Transverse colon (tissue), 4 donors: ENCODE results near the gene CTNND2. TPM values are rescaled to one million over a fixed set of nuclear protein-coding genes. Genes with fewer than 3 reads are reported as not detected.

ENCODE experiments used
- DNase-seq: peaks from one replicate; pipeline ENCODE4 v3.0.0-alpha.2; 2019
- H3K27ac ChIP-seq, 4 donors: fragments of 200-600 bp; sonication (generic); 2 replicates each; pipeline ENCODE4 v1.5.1; 2016 to 2018; ENCODE audit warnings: inconsistent platforms in 4 of 4
- H3K27me3 ChIP-seq: fragments of 200-600 bp; sonication (generic); 2 replicates; pipeline ENCODE4 v1.5.1; 2017; ENCODE audit warnings: inconsistent platforms
- H3K36me3 ChIP-seq, 4 donors: fragments of 200-600 bp; sonication (generic); 2 replicates each; pipeline ENCODE4 v1.5.1; 2017 to 2019; ENCODE audit warnings: inconsistent platforms in 4 of 4
- H3K4me1 ChIP-seq, 4 donors: fragments of 200-600 bp; sonication (generic); 2 replicates each; pipeline ENCODE4 v1.5.1; 2017 to 2020; ENCODE audit warnings: inconsistent platforms in 4 of 4
- H3K4me3 ChIP-seq, 4 donors: fragments of 200-600 bp; sonication (generic); 1 replicate in 1 of 4; 2 replicates in 3 of 4; pipeline versions ENCODE4 v1.5.1 to v1.6.1; 2017 to 2019; ENCODE audit warnings: inconsistent platforms in 4 of 4
- H3K9me3 ChIP-seq, 2 donors: fragments of 200-600 bp; sonication (generic); 2 replicates each; pipeline ENCODE4 v1.5.1; 2017 to 2019; ENCODE audit warnings: inconsistent platforms in 2 of 2
- CTCF ChIP-seq, 5 experiments: fragments of 200-600 bp in 3 of 5; fragments of 450-650 bp in 2 of 5; sonication (generic) in 3 of 5; IDR thresholded peaks; 1 replicate in 2 of 5; 2 replicates in 3 of 5; pipeline ENCODE4 v1.5.1; 2016 to 2017; ENCODE audit warnings: antibody characterized with exemption in 5 of 5, inconsistent platforms in 3 of 5, mild to moderate bottlenecking in 2 of 5, moderate library complexity in 1 of 5
- EP300 ChIP-seq: sonication (generic); formaldehyde crosslinking; IDR thresholded peaks from one replicate; pipeline ENCODE4 v1.6.1; 2017; ENCODE audit warnings: antibody characterized with exemption, low read depth
- POLR2A ChIP-seq: fragments of 450-650 bp; IDR thresholded peaks from one replicate; pipeline ENCODE4 v1.6.1; 2016; ENCODE audit warnings: antibody characterized with exemption, mild to moderate bottlenecking, moderate library complexity
- POLR2AphosphoS5 ChIP-seq, 3 donors: sonication (generic); formaldehyde crosslinking; IDR thresholded peaks; one replicate each; pipeline ENCODE4 v1.6.1; 2016; ENCODE audit warnings: antibody characterized with exemption in 3 of 3
- WGBS, 2 donors: methylation state at CpG; one replicate each; pipeline ENCODE4 v1.1.5; 2018; ENCODE audit warnings: low coverage in 1 of 2; 5-methylcytosine and 5-hydroxymethylcytosine counted together
- in situ Hi-C, 4 donors: fragments of 200-750 bp; cut with MboI; loops; one replicate each; pipeline versions ENCODE4 v1.15.0 to v1.15.1; 2017; ENCODE audit warnings: low sequenced_read_pairs in 3 of 4, low pct_ligation_motif_present in 1 of 4, low pct_unique_long_range_greater_than_20kb in 1 of 4
- intact Hi-C: fragments of 100-400 bp; cut with DNase I; formaldehyde crosslinking; loops from one replicate; pipeline ENCODE4 v1.15.1; 2023; ENCODE audit warnings: low total_unique reads
- total RNA-seq, 4 donors: library from RNA; depleted of rRNA; stranded (reverse); fragments of >200 nt; gene quantifications; one replicate each; pipeline ENCODE4 v1.1.0, GENCODE V29; 2016

The CTNND2 gene
- total RNA-seq, 4 donors from 2014 or later = 1.9 to 2.1 TPM; not detected in 2

- 89 to 92% methylated on average over 3 of the region's 3 CpGs for WGBS, 2 donors
- H3K27ac ChIP-seq = no peak overlapping the region
- intact Hi-C loops = no loop called here
- DNase-seq = no peak
- in situ Hi-C loops = no loop called here
- no peaks in the 10 kb centered on the region for H3K27me3 ChIP-seq
- TF ChIP-seq POLR2AphosphoS5 (IDR thresholded peaks at IDR 0.05) = no peak
- no peak for TF ChIP-seq EP300
- TF ChIP-seq POLR2A = no peak
- TF ChIP-seq CTCF (IDR thresholded peaks at IDR 0.05) = no peak
- H3K4me1 ChIP-seq = no peaks in the 10 kb centered on the region
- H3K9me3 ChIP-seq = no peaks in the 10 kb centered on the region
- H3K36me3 ChIP-seq = no peaks in the 10 kb centered on the region
- no peak overlapping the region for H3K4me3 ChIP-seq
Observed at GRCh38 chr5:11311731-11312130, 592.5 kb downstream of the CTNND2 start.

- intact Hi-C loops = no loop called here
- no peak overlapping the region for H3K27ac ChIP-seq
Observed at GRCh38 chr5:11311272-11311671, 593.0 kb downstream of the CTNND2 start.

GRCh38 chr5:11310158-11310557, 594.1 kb downstream of the CTNND2 start:
- in situ Hi-C loops = no loop called here
- TF ChIP-seq POLR2AphosphoS5 (IDR thresholded peaks at IDR 0.05) (no peak), CTCF (IDR thresholded peaks at IDR 0.05) (no peak), EP300 (no peak), POLR2A (no peak)

More at GRCh38 chr5:11311272-11311671, 593.0 kb downstream of the CTNND2 start:
- WGBS, 2 donors = 89 to 100% methylated on average over 1 of the region's 1 CpG
- DNase-seq = no peak
- no peak for TF ChIP-seq CTCF (IDR thresholded peaks at IDR 0.05)
- TF ChIP-seq POLR2AphosphoS5 (IDR thresholded peaks at IDR 0.05) = no peak
- no peak for TF ChIP-seq POLR2A
- TF ChIP-seq EP300 = no peak
- H3K27me3 ChIP-seq = no peaks in the 10 kb centered on the region
- no peaks in the 10 kb centered on the region for H3K36me3 ChIP-seq
- H3K4me1 ChIP-seq = no peaks in the 10 kb centered on the region
- no peaks in the 10 kb centered on the region for H3K9me3 ChIP-seq
- no peak overlapping the region for H3K4me3 ChIP-seq
- in situ Hi-C loops = no loop called here

GRCh38 chr5:11306365-11306764, 597.9 kb downstream of the CTNND2 start:
- in situ Hi-C loops (no loop called here), intact Hi-C loops (no loop called here)
- H3K4me1 ChIP-seq = no peaks in the 10 kb centered on the region
- TF ChIP-seq CTCF (IDR thresholded peaks at IDR 0.05) (no peak), EP300 (no peak), POLR2AphosphoS5 (IDR thresholded peaks at IDR 0.05) (no peak), POLR2A (no peak)
- no peak overlapping the region for H3K27ac ChIP-seq
- no peaks in the 10 kb centered on the region for H3K36me3 ChIP-seq
- 89 to 100% methylated on average over 1 of the region's 1 CpG for WGBS, 2 donors
- H3K4me3 ChIP-seq = no peak overlapping the region
- no peaks in the 10 kb centered on the region for H3K9me3 ChIP-seq
- no peaks in the 10 kb centered on the region for H3K27me3 ChIP-seq
- DNase-seq = no peak

More at GRCh38 chr5:11310158-11310557, 594.1 kb downstream of the CTNND2 start:
- 79 to 84% methylated on average over 2 of the region's 2 CpGs for WGBS, 2 donors
- Histone ChIP-seq H3K27me3 (no peaks in the 10 kb centered on the region), H3K27ac (no peak overlapping the region), H3K36me3 (no peaks in the 10 kb centered on the region), H3K4me3 (no peak overlapping the region), H3K9me3 (no peaks in the 10 kb centered on the region), H3K4me1 (no peaks in the 10 kb centered on the region)
- intact Hi-C loops = no loop called here
- no peak for DNase-seq
